ENCODE results near the gene SGTA. TPM values are rescaled to one million over a fixed set of nuclear protein-coding genes. Genes with fewer than 3 reads are reported as not detected.

Gene SGTA
- total RNA-seq, 1 experiment from 2014 or later = 85.7 TPM

DNA sequence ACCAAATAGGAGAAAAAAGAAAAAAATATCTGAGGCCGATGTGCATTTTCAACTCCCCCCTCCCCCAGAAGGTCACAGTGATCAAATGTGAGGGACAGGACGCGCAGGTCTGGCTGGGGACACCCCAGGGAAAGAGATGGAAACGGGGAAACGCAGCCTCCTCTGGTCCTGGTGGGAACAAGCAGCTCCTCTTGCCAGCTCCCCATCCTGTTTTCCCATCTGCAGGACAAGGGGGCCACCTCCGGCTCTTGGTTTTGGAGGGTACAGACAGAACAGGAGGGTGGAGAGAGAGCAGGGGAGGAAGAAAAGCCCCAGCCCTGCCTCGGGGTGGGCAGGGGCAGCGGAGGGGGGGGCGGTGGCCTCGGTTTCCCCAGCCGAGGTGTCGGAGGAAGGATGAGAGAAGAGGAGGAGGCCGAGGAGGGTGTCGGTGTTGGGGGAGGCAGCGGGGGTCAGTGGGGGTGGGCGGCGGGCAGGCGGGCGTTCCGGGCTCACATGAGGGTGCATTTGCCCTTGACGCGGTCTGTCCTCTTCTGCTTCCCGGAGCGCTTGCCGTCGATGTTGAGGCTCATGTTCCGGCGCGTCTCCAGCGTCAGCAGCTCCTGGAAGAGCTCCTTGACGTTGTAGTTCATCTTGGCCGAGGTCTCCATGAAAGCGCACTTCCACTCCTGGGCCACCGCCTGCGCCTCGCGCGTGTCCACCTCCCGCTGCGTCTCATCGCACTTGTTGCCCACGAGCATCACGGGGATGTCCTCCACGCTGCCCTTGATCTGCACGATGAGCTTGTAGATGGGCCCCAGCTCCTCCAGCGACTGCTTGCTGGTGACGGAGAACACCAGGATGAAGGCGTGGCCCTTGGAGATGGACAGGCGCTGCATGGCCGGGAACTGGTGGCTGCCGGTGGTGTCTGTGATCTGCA lies 66.1 kb downstream of the SGTA start:
- Histone ChIP-seq H3K4me3 (ENCODE audit: low read depth in 2 of 2, low read length in 2 of 2) (no peak overlapping the region), H3K27ac (ENCODE audit: low read length) (no peak overlapping the region), H3K9me3 (ENCODE audit: control insufficient read depth, insufficient read depth, low read depth, low read length) (no peaks in the 10 kb centered on the region), H3K4me1 (ENCODE audit: control insufficient read depth, insufficient read depth, low read length) (0 out of 2 replicates have a peak, but pooled peaks cover 3% of the 10 kb centered on the region), H3K36me3 (ENCODE audit: control insufficient read depth, insufficient read depth, low read length) (no peaks in the 10 kb centered on the region), H3K27me3 (ENCODE audit: control insufficient read depth, insufficient read depth, low read length) (no peaks in the 10 kb centered on the region)
- DNase-seq (ENCODE audit: low read depth, low spot score) = no peak
- ATAC-seq = no peak
- intact Hi-C loops (cut with micrococcal nuclease; ENCODE audit: unreplicated experiment) = no loop called here
- no peak for TF ChIP-seq TCF7L2 (IDR thresholded peaks at IDR 0.05; ENCODE audit: low read depth, low read length)
- TF ChIP-seq SIN3A (IDR thresholded peaks at IDR 0.05; ENCODE audit: borderline replicate concordance, insufficient read depth, low read depth, low read length) = no peak
- TF ChIP-seq, protein P1, sequence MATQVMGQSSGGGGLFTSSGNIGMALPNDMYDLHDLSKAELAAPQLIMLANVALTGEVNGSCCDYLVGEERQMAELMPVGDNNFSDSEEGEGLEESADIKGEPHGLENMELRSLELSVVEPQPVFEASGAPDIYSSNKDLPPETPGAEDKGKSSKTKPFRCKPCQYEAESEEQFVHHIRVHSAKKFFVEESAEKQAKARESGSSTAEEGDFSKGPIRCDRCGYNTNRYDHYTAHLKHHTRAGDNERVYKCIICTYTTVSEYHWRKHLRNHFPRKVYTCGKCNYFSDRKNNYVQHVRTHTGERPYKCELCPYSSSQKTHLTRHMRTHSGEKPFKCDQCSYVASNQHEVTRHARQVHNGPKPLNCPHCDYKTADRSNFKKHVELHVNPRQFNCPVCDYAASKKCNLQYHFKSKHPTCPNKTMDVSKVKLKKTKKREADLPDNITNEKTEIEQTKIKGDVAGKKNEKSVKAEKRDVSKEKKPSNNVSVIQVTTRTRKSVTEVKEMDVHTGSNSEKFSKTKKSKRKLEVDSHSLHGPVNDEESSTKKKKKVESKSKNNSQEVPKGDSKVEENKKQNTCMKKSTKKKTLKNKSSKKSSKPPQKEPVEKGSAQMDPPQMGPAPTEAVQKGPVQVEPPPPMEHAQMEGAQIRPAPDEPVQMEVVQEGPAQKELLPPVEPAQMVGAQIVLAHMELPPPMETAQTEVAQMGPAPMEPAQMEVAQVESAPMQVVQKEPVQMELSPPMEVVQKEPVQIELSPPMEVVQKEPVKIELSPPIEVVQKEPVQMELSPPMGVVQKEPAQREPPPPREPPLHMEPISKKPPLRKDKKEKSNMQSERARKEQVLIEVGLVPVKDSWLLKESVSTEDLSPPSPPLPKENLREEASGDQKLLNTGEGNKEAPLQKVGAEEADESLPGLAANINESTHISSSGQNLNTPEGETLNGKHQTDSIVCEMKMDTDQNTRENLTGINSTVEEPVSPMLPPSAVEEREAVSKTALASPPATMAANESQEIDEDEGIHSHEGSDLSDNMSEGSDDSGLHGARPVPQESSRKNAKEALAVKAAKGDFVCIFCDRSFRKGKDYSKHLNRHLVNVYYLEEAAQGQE (IDR thresholded peaks at IDR 0.05; ENCODE audit: insufficient read depth in 1 of 2, low read depth in 2 of 2, low read length in 1 of 2) = no peak
- TF ChIP-seq, protein P2, sequence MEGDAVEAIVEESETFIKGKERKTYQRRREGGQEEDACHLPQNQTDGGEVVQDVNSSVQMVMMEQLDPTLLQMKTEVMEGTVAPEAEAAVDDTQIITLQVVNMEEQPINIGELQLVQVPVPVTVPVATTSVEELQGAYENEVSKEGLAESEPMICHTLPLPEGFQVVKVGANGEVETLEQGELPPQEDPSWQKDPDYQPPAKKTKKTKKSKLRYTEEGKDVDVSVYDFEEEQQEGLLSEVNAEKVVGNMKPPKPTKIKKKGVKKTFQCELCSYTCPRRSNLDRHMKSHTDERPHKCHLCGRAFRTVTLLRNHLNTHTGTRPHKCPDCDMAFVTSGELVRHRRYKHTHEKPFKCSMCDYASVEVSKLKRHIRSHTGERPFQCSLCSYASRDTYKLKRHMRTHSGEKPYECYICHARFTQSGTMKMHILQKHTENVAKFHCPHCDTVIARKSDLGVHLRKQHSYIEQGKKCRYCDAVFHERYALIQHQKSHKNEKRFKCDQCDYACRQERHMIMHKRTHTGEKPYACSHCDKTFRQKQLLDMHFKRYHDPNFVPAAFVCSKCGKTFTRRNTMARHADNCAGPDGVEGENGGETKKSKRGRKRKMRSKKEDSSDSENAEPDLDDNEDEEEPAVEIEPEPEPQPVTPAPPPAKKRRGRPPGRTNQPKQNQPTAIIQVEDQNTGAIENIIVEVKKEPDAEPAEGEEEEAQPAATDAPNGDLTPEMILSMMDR (IDR thresholded peaks at IDR 0.05) = no peak
- TF ChIP-seq POLR2AphosphoS5 (IDR thresholded peaks at IDR 0.05; ENCODE audit: low read depth, low read length) = no peak
- ChIA-PET POLR2A (no interaction called here), CTCF (no interaction called here)
- in situ Hi-C loops (cut with HindIII; ENCODE audit: low pct_unique_long_range_greater_than_20kb, low sequenced_read_pairs) = no loop called here
- no TSS peak for BruUV-seq (replicated peaks)

DNA sequence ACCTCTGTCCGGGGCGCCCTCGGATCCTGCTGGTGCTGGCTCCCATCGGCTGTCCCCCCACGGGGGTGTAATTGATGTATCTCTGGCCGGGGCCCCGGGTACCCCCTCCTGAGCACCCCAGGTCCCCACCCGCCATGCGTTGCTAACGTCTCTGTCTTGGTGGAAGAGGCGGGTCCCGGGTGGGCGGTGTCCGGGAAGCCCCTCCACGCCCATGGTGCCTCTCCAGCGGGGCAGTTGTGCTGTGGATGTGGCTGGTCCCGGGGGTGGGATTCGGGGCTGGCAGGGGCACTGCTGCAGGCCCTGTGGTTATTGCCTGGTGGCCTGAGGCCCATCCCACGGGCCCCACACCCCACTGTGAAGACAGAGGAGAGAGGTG lies 66.8 kb downstream of the SGTA start:
- in situ Hi-C loops (cut with HindIII; ENCODE audit: low pct_unique_long_range_greater_than_20kb, low sequenced_read_pairs) = no loop called here

More for the DNA sequence above, 66.8 kb downstream of the SGTA start:
- TF ChIP-seq, protein P1 (IDR thresholded peaks at IDR 0.05; ENCODE audit: insufficient read depth in 1 of 2, low read depth in 2 of 2, low read length in 1 of 2) = no peak
- TF ChIP-seq SIN3A (IDR thresholded peaks at IDR 0.05; ENCODE audit: borderline replicate concordance, insufficient read depth, low read depth, low read length) (no peak), POLR2AphosphoS5 (IDR thresholded peaks at IDR 0.05; ENCODE audit: low read depth, low read length) (no peak), TCF7L2 (IDR thresholded peaks at IDR 0.05; ENCODE audit: low read depth, low read length) (no peak)
- TF ChIP-seq, protein P2 (IDR thresholded peaks at IDR 0.05) = no peak
- Histone ChIP-seq H3K4me3 (ENCODE audit: low read depth in 2 of 2, low read length in 2 of 2) (no peak overlapping the region), H3K36me3 (ENCODE audit: control insufficient read depth, insufficient read depth, low read length) (no peaks in the 10 kb centered on the region), H3K27me3 (ENCODE audit: control insufficient read depth, insufficient read depth, low read length) (no peaks in the 10 kb centered on the region), H3K27ac (ENCODE audit: low read length) (no peak overlapping the region), H3K4me1 (ENCODE audit: control insufficient read depth, insufficient read depth, low read length) (0 out of 2 replicates have a peak, but pooled peaks cover 3% of the 10 kb centered on the region), H3K9me3 (ENCODE audit: control insufficient read depth, insufficient read depth, low read depth, low read length) (no peaks in the 10 kb centered on the region)
- ChIA-PET POLR2A (no interaction called here), CTCF (no interaction called here)
- BruUV-seq (replicated peaks) = no TSS peak
- no peak for ATAC-seq
- intact Hi-C loops (cut with micrococcal nuclease; ENCODE audit: unreplicated experiment) = no loop called here
- no peak for DNase-seq (ENCODE audit: low read depth, low spot score)
